ENCODE data around the gene RNF208. TPM values are rescaled to one million over a fixed set of nuclear protein-coding genes. Genes with fewer than 3 reads are reported as not detected.

The RNF208 gene
- total RNA-seq, 2 donors from 2014 or later = 5.9 to 7.9 TPM

DNA sequence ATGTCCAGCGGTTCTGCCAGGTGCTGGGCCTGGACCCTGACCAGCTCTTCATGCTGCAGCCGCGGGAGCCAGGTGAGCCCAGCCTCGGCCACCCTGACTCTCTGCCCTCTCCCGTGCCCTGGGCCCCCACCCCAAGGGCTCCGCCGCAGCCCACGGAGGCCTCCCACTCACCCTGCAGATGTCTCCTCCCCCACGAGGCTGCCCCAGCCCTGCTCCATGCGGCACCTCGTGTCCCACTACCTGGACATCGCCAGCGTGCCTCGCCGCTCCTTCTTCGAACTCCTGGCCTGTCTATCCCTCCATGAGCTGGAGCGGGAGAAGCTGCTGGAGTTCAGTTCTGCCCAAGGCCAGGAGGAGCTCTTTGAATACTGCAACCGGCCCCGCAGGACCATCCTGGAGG lies 7.4 kb downstream of the RNF208 start:
- H3K27ac ChIP-seq = no peak overlapping the region
- peaks cover 0 to 25% of the 10 kb centered on the region in 2 donors for H3K4me1 ChIP-seq
- TF ChIP-seq, protein P1, sequence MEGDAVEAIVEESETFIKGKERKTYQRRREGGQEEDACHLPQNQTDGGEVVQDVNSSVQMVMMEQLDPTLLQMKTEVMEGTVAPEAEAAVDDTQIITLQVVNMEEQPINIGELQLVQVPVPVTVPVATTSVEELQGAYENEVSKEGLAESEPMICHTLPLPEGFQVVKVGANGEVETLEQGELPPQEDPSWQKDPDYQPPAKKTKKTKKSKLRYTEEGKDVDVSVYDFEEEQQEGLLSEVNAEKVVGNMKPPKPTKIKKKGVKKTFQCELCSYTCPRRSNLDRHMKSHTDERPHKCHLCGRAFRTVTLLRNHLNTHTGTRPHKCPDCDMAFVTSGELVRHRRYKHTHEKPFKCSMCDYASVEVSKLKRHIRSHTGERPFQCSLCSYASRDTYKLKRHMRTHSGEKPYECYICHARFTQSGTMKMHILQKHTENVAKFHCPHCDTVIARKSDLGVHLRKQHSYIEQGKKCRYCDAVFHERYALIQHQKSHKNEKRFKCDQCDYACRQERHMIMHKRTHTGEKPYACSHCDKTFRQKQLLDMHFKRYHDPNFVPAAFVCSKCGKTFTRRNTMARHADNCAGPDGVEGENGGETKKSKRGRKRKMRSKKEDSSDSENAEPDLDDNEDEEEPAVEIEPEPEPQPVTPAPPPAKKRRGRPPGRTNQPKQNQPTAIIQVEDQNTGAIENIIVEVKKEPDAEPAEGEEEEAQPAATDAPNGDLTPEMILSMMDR (IDR thresholded peaks at IDR 0.05) = no peak
- DNase-seq (ENCODE audit: low spot score) = no peak
- H3K36me3 ChIP-seq = no peaks in the 10 kb centered on the region
- no peak overlapping the region for H3K4me3 ChIP-seq
- no peaks in the 10 kb centered on the region for H3K9me3 ChIP-seq
- H3K27me3 ChIP-seq = no peaks in the 10 kb centered on the region

DNA sequence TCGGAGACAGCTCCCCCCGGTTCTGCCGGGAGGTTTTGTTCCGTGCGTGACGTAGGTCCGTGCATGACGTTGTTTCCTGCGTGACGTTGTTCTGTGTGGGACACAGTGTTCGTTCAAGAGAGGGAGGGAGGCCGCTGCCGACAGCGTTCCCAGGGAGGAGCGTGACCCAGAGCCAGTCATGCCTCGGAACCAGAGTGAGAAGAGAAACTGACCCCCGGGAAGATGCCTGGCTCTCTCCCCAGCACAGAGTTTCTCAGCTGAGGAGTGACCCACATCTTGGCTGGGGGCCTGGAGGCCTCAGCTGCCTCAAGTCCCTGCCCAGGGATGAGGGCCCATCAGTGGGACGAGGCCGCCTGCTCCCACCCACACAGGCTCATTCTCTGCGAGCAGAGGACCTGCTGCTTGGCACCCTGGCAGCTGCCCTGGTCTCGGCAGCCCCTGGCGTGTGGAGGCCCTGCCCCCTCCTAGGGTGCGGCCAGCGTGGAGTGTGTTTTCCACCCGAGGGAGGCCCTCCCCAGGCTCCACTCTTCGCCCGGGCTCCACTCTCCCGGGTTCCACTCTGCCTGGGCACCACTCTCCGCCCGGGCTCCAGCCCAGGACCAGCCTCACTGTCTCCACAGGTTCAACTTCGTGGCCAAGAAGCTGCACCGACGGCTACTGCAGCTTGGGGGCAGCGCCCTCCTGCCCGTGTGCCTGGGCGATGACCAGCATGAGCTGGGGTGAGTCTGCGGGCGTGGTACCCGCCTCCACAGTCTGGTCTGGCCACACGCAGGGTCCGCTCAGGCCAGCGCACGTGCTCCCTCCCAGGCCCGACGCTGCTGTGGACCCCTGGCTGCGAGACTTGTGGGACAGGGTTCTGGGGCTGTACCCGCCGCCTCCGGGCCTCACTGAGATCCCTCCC lies 8.6 kb downstream of the RNF208 start:
- TF ChIP-seq, protein P1 (IDR thresholded peaks at IDR 0.05) = no peak
- peaks cover 0 to 17% of the 10 kb centered on the region in 2 donors for H3K4me1 ChIP-seq
- H3K27ac ChIP-seq = no peak overlapping the region
- H3K27me3 ChIP-seq = no peaks in the 10 kb centered on the region
- DNase-seq (ENCODE audit: low spot score) = no peak
- no peaks in the 10 kb centered on the region for H3K9me3 ChIP-seq
- H3K4me3 ChIP-seq = no peak overlapping the region
- H3K36me3 ChIP-seq = no peaks in the 10 kb centered on the region

DNA sequence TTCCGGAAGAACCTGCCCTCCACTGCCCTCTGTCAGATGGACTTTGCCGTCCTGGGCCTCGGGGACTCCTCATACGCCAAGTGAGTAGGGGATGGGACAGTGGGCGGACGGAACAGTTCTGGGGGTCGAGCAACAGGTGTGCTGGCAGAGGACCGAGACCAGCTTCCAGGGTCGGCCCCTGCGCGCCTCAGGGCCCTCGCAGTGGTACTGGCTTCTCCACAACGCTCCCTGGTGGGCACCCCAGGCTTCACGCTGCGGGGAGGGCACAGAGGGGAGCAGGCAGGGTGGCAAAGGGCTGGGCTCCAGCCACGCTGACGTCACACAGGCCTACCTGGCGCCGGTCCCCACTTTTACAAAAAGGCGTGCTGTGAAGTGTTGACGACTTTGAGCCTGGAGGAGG lies 9.5 kb downstream of the RNF208 start:
- Histone ChIP-seq H3K4me1 (peaks cover 0 to 9% of the 10 kb centered on the region in 2 donors), H3K4me3 (no peak overlapping the region), H3K27ac (no peak overlapping the region), H3K27me3 (no peaks in the 10 kb centered on the region), H3K36me3 (no peaks in the 10 kb centered on the region), H3K9me3 (no peaks in the 10 kb centered on the region)
- DNase-seq (ENCODE audit: low spot score) = no peak
- TF ChIP-seq, protein P1 (IDR thresholded peaks at IDR 0.05) = no peak

DNA sequence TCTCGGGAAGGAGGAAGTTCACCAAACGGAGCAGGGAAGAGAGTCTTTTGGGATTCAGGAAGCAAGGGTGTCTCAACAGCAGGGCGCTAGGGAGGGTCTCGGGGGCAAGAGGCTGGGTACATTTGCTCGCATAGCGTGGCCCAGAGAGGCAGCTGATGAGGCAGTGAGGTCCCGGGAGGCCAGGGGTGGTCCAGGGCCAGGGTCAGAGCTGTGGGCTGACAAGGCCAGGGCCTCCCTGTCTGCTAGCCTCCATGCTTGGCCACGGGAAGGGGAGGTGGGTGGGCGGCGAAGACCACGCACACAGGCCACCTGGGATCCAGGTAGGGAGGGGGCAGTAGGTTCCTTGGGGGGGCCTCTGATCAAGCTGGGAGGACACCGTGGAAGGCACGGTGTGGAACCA lies 10.5 kb downstream of the RNF208 start:
- no peak overlapping the region for H3K4me3 ChIP-seq
- TF ChIP-seq, protein P1 (IDR thresholded peaks at IDR 0.05) = no peak
- H3K4me1 ChIP-seq = peaks cover 0 to 6% of the 10 kb centered on the region in 2 donors
- H3K36me3 ChIP-seq = no peaks in the 10 kb centered on the region
- H3K27ac ChIP-seq = no peak overlapping the region
- H3K27me3 ChIP-seq = no peaks in the 10 kb centered on the region
- DNase-seq (ENCODE audit: low spot score) = no peak
- no peaks in the 10 kb centered on the region for H3K9me3 ChIP-seq

DNA sequence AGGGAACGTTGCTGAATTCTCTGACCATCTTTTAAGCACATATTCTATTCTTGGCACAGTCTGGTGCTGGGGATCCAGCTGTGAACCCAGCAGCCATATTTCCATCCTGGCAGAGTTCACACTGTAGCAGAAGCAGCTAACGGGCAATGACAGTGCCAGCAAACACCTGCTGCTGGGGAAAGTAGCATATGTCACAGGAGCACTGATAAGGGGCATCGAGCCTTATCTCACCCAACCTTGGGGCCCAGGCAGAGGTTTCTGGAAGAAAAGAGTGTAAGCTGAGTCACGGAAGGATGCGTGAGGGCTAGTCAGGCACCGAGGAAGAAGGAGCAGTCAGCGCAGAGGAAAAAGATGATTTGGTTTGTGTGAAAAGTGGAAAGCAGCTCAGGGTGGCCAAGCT lies 15.4 kb downstream of the RNF208 start:
- Histone ChIP-seq H3K27ac (no peak overlapping the region), H3K4me3 (peak overlapping the region in 1 of 2 donors; percentile 79), H3K36me3 (no peaks in the 10 kb centered on the region), H3K27me3 (no peaks in the 10 kb centered on the region), H3K9me3 (no peaks in the 10 kb centered on the region), H3K4me1 (peaks cover 0 to 47% of the 10 kb centered on the region in 2 donors)
- DNase-seq (ENCODE audit: low spot score) = no peak
- TF ChIP-seq, protein P1 (IDR thresholded peaks at IDR 0.05) = no peak
